Measurements from ENCODE around the gene LGALS3.

LGALS3 gene

GRCh38 chr14:55158412-55158811 is 29.4 kb downstream of the LGALS3 start:
- Mint-ChIP-seq H3K36me3 (ENCODE audit: low read depth) (peaks cover 38% of the 10 kb centered on the region), H3K27ac (no peak overlapping the region), H3K27me3 (ENCODE audit: low read depth) (no peaks in the 10 kb centered on the region), H3K4me1 (ENCODE audit: low read depth) (peaks cover 16% of the 10 kb centered on the region), H3K9me3 (no peaks in the 10 kb centered on the region), H3K4me3 (no peak overlapping the region)

- H3K36me3 Mint-ChIP-seq (ENCODE audit: low read depth): peaks cover 44% of the 10 kb centered on the region
- H3K4me3 Mint-ChIP-seq: no peak overlapping the region
- H3K9me3 Mint-ChIP-seq: no peaks in the 10 kb centered on the region
- H3K4me1 Mint-ChIP-seq (ENCODE audit: low read depth): peaks cover 19% of the 10 kb centered on the region
- no peak overlapping the region for H3K27ac Mint-ChIP-seq
- no peaks in the 10 kb centered on the region for H3K27me3 Mint-ChIP-seq (ENCODE audit: low read depth)
Observed at GRCh38 chr14:55160989-55161388, 31.9 kb downstream of the LGALS3 start.

- no peaks in the 10 kb centered on the region for H3K4me1 Mint-ChIP-seq (ENCODE audit: low read depth)
- H3K4me3 Mint-ChIP-seq: no peak overlapping the region
- no peaks in the 10 kb centered on the region for H3K9me3 Mint-ChIP-seq
- H3K27ac Mint-ChIP-seq: no peak overlapping the region
- H3K36me3 Mint-ChIP-seq (ENCODE audit: low read depth): peaks cover 27% of the 10 kb centered on the region
- H3K27me3 Mint-ChIP-seq (ENCODE audit: low read depth): no peaks in the 10 kb centered on the region
Observed at GRCh38 chr14:55170526-55170925, 41.5 kb downstream of the LGALS3 start.

- peaks cover 10% of the 10 kb centered on the region for H3K4me1 Mint-ChIP-seq (ENCODE audit: low read depth)
- H3K27me3 Mint-ChIP-seq (ENCODE audit: low read depth): no peaks in the 10 kb centered on the region
- no peak overlapping the region for H3K4me3 Mint-ChIP-seq
- no peak overlapping the region for H3K27ac Mint-ChIP-seq
- H3K9me3 Mint-ChIP-seq: no peaks in the 10 kb centered on the region
- peaks cover 35% of the 10 kb centered on the region for H3K36me3 Mint-ChIP-seq (ENCODE audit: low read depth)
Observed at GRCh38 chr14:55180006-55180405, 51.0 kb downstream of the LGALS3 start.

GRCh38 chr14:55180434-55180833 is 51.4 kb downstream of the LGALS3 start:
- H3K9me3 Mint-ChIP-seq: no peaks in the 10 kb centered on the region
- H3K4me1 Mint-ChIP-seq (ENCODE audit: low read depth): peaks cover 10% of the 10 kb centered on the region
- no peak overlapping the region for H3K27ac Mint-ChIP-seq
- H3K36me3 Mint-ChIP-seq (ENCODE audit: low read depth): peaks cover 35% of the 10 kb centered on the region
- no peaks in the 10 kb centered on the region for H3K27me3 Mint-ChIP-seq (ENCODE audit: low read depth)
- no peak overlapping the region for H3K4me3 Mint-ChIP-seq

- no peaks in the 10 kb centered on the region for H3K9me3 Mint-ChIP-seq
- peak overlapping the region; percentile 69 for H3K4me3 Mint-ChIP-seq
- H3K36me3 Mint-ChIP-seq (ENCODE audit: low read depth): peaks cover 5% of the 10 kb centered on the region
- H3K27ac Mint-ChIP-seq: peak overlapping the region; percentile 41
- peaks cover 31% of the 10 kb centered on the region for H3K4me1 Mint-ChIP-seq (ENCODE audit: low read depth)
- H3K27me3 Mint-ChIP-seq (ENCODE audit: low read depth): no peaks in the 10 kb centered on the region
Observed at GRCh38 chr14:55188686-55189295, 59.7 kb downstream of the LGALS3 start.

GRCh38 chr14:55190906-55191202 is 61.8 kb downstream of the LGALS3 start:
- peaks cover 5% of the 10 kb centered on the region for H3K36me3 Mint-ChIP-seq (ENCODE audit: low read depth)
- H3K27ac Mint-ChIP-seq: peak overlapping the region; percentile 90
- H3K4me1 Mint-ChIP-seq (ENCODE audit: low read depth): peaks cover 31% of the 10 kb centered on the region
- H3K27me3 Mint-ChIP-seq (ENCODE audit: low read depth): no peaks in the 10 kb centered on the region
- peak overlapping the region; percentile 88 for H3K4me3 Mint-ChIP-seq
- H3K9me3 Mint-ChIP-seq: no peaks in the 10 kb centered on the region

GRCh38 chr14:55191203-55192053 is 62.4 kb downstream of the LGALS3 start, which contains the start of gene DLGAP5:
DLGAP5 (minus strand) TSS chr14:55191585; CDS start chr14:55189179, 2,406 bp downstream.
- no peaks in the 10 kb centered on the region for H3K9me3 Mint-ChIP-seq
- H3K4me3 Mint-ChIP-seq: peak within 1 kb of the TSS; percentile 88
- H3K36me3 Mint-ChIP-seq (ENCODE audit: low read depth): peaks cover 4% of the 10 kb centered on the region
- peaks cover 3% of the 10 kb centered on the region for H3K27me3 Mint-ChIP-seq (ENCODE audit: low read depth)
- H3K4me1 Mint-ChIP-seq (ENCODE audit: low read depth): peaks cover 31% of the 10 kb centered on the region
- peak within 1 kb of the TSS; percentile 90 for H3K27ac Mint-ChIP-seq

- peak overlapping the region; percentile 66 for H3K27ac Mint-ChIP-seq
- peaks cover 5% of the 10 kb centered on the region for H3K27me3 Mint-ChIP-seq (ENCODE audit: low read depth)
- H3K9me3 Mint-ChIP-seq: no peaks in the 10 kb centered on the region
- H3K4me3 Mint-ChIP-seq: peak overlapping the region; percentile 88
- peaks cover 31% of the 10 kb centered on the region for H3K4me1 Mint-ChIP-seq (ENCODE audit: low read depth)
- H3K36me3 Mint-ChIP-seq (ENCODE audit: low read depth): peaks cover 1% of the 10 kb centered on the region
Observed at GRCh38 chr14:55192054-55192621, 63.1 kb downstream of the LGALS3 start.

GRCh38 chr14:55194656-55195355 is 65.8 kb downstream of the LGALS3 start:
- Mint-ChIP-seq H3K27ac (no peak overlapping the region), H3K27me3 (ENCODE audit: low read depth) (peaks cover 11% of the 10 kb centered on the region), H3K4me3 (no peak overlapping the region), H3K36me3 (ENCODE audit: low read depth) (no peaks in the 10 kb centered on the region), H3K9me3 (no peaks in the 10 kb centered on the region), H3K4me1 (ENCODE audit: low read depth) (peaks cover 18% of the 10 kb centered on the region)
